ENCODE measurements around the gene PLD4.
"Not testable (repeated sequence)": the region's sequence is repeated elsewhere in the genome, so short reads cannot be mapped to it uniquely, and the experiment has no call there.

The PLD4 gene

GRCh38 chr14:104935026-104935650 is 10.5 kb downstream of the PLD4 start:
- intact Hi-C loops (cut with micrococcal nuclease): no loop called here
- peaks cover 70% of the 10 kb centered on the region for H3K27me3 Mint-ChIP-seq

GRCh38 chr14:104935955-104936354 is 11.3 kb downstream of the PLD4 start:
- H3K9me3 Mint-ChIP-seq: no peaks in the 10 kb centered on the region
- intact Hi-C loops (cut with micrococcal nuclease): no loop called here
- no peak overlapping the region for H3K27ac Mint-ChIP-seq
- peaks cover 71% of the 10 kb centered on the region for H3K27me3 Mint-ChIP-seq
- no peak overlapping the region for H3K4me3 Mint-ChIP-seq
- no peaks in the 10 kb centered on the region for H3K36me3 Mint-ChIP-seq (ENCODE audit: low read depth)
- peaks cover 10% of the 10 kb centered on the region for H3K4me1 Mint-ChIP-seq (ENCODE audit: low read depth)

More at GRCh38 chr14:104935026-104935650, 10.5 kb downstream of the PLD4 start:
- no peak overlapping the region for H3K4me3 Mint-ChIP-seq
- peaks cover 12% of the 10 kb centered on the region for H3K4me1 Mint-ChIP-seq (ENCODE audit: low read depth)
- no peaks in the 10 kb centered on the region for H3K36me3 Mint-ChIP-seq (ENCODE audit: low read depth)
- no peaks in the 10 kb centered on the region for H3K9me3 Mint-ChIP-seq
- no peak overlapping the region for H3K27ac Mint-ChIP-seq

GRCh38 chr14:104936361-104937155 is 11.9 kb downstream of the PLD4 start:
- intact Hi-C loops (cut with micrococcal nuclease): no loop called here
- Mint-ChIP-seq H3K4me1 (ENCODE audit: low read depth) (peaks cover 5% of the 10 kb centered on the region), H3K27me3 (peaks cover 70% of the 10 kb centered on the region), H3K27ac (no peak overlapping the region), H3K9me3 (no peaks in the 10 kb centered on the region), H3K4me3 (no peak overlapping the region), H3K36me3 (ENCODE audit: low read depth) (no peaks in the 10 kb centered on the region)

- H3K4me3 Mint-ChIP-seq: no peak overlapping the region
- no peaks in the 10 kb centered on the region for H3K36me3 Mint-ChIP-seq (ENCODE audit: low read depth)
- no peaks in the 10 kb centered on the region for H3K9me3 Mint-ChIP-seq
- H3K27me3 Mint-ChIP-seq: peaks cover 69% of the 10 kb centered on the region
- no peak overlapping the region for H3K27ac Mint-ChIP-seq
- intact Hi-C loops (cut with micrococcal nuclease): no loop called here
- H3K4me1 Mint-ChIP-seq (ENCODE audit: low read depth): peaks cover 5% of the 10 kb centered on the region
Measured at GRCh38 chr14:104937161-104937560, 12.5 kb downstream of the PLD4 start.

DNA sequence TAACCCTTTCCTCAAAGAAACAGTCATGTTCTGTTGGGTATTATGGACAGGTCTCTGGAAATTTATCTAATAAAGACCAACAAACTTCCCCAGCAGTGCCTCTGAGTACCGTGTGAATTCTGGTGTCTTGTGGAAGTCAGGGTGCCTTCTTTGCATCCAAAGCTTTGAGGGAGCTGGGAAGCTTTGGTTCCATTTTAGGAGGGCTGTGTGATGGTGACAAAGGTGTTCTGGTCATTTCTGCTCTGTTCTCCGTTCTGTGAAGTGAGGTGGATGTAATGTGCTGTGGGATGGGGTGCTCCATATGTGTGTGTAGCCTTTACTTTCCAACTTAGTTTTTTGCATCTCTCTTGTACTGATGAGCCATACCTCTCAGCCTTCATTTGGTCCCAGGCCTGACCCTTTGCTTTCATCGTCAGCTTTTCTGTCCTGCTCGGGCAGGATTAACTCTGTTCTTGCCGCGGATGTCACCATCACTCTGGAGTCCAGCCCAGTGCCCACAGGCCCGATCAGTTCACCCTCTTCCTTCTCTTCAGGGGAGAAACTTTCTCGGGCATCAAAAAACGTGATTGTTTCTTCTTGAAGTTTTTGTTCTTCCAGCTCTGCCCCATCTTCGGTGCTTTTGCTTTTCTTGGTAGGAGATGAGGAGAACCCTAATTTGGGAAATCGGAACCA is 13.2 kb downstream of the PLD4 start:
- H3K4me3 Mint-ChIP-seq: no peak overlapping the region
- peaks cover 4% of the 10 kb centered on the region for H3K4me1 Mint-ChIP-seq (ENCODE audit: low read depth)
- intact Hi-C loops (cut with micrococcal nuclease): no loop called here
- no peak overlapping the region for H3K27ac Mint-ChIP-seq
- H3K27me3 Mint-ChIP-seq: peaks cover 64% of the 10 kb centered on the region
- no peaks in the 10 kb centered on the region for H3K9me3 Mint-ChIP-seq
- H3K36me3 Mint-ChIP-seq (ENCODE audit: low read depth): no peaks in the 10 kb centered on the region

DNA sequence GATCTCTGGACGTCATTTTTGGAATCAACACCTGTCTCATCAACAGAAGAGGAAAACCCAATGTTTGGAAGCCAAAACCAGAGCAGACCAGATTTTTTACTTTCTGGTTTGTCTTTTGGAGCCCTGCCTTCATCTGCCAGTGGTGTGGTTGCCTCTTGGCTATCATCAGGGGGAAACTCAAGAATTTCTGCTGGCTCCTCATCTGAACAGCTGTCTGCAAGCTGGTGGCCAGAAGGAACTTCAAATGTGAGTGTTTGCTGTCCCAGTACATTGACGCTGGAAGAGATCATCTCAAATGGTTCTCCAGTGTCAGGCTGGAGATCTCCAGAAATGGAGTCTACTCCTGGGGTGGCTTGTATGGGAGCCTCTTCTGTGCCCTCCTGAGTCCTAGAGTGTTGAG is 13.8 kb downstream of the PLD4 start:
- Mint-ChIP-seq H3K36me3 (ENCODE audit: low read depth) (no peaks in the 10 kb centered on the region), H3K9me3 (no peaks in the 10 kb centered on the region), H3K4me1 (ENCODE audit: low read depth) (no peaks in the 10 kb centered on the region), H3K27ac (no peak overlapping the region), H3K4me3 (no peak overlapping the region), H3K27me3 (peaks cover 62% of the 10 kb centered on the region)
- intact Hi-C loops (cut with micrococcal nuclease): no loop called here

DNA sequence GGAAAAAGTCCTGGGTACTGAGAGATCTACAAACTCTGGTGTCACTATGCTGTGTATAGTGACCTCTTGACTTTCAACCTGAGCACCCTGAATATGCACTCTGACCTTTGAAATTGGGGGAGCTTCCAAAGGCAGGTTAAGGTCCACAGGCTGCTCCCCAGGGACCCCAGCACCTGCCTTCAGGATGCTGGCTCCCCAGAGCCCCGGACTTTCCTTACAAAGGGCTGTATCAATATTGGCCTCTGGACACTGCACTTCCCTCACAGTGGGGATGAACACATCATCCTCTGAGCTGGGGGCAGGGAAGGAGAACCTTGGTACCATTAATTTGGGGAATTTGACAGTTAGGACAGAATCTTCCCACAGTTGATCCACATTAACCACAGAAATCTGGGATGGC is 14.3 kb downstream of the PLD4 start:
- Mint-ChIP-seq H3K36me3 (ENCODE audit: low read depth) (no peaks in the 10 kb centered on the region), H3K4me1 (ENCODE audit: low read depth) (no peaks in the 10 kb centered on the region), H3K27me3 (peaks cover 62% of the 10 kb centered on the region), H3K27ac (no peak overlapping the region), H3K4me3 (no peak overlapping the region), H3K9me3 (no peaks in the 10 kb centered on the region)
- intact Hi-C loops (cut with micrococcal nuclease): no loop called here

- Mint-ChIP-seq H3K4me1 (ENCODE audit: low read depth) (no peaks in the 10 kb centered on the region), H3K27me3 (peaks cover 53% of the 10 kb centered on the region), H3K4me3 (no peak overlapping the region), H3K9me3 (no peaks in the 10 kb centered on the region), H3K36me3 (ENCODE audit: low read depth) (no peaks in the 10 kb centered on the region), H3K27ac (no peak overlapping the region)
- intact Hi-C loops (cut with micrococcal nuclease): no loop called here
Measured at GRCh38 chr14:104939666-104940410, 15.2 kb downstream of the PLD4 start.

DNA sequence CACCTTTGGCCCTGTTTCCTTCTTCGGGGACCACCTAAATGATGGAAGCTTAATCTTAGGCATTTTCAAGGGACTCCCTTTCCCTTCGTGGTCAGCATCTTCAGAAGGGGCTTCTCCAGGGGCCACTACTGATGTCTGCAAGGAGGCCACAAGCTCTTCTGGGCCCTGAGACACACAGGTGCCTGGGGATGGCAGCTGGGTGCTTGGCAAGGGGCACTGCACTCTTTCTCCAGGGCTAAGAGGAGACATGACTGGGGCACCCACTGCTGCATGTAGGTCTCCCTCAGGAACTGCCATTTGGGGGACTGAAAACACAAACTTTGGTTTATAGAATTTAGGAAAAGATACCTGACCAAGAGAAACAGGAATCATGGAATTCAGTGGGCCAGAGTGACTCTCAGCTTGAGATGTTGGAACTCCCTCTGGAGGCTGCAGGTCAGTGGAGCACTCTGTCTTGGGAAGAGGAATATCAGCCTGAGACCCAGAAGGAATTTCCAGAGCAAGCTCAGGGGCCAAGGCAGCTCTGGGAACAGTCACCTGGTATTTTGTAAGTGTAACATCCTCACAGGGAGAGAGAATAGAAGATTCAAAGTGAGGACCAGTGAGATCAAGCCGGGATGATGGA is 16.0 kb downstream of the PLD4 start:
- H3K4me3 Mint-ChIP-seq: no peak overlapping the region
- no peaks in the 10 kb centered on the region for H3K36me3 Mint-ChIP-seq (ENCODE audit: low read depth)
- intact Hi-C loops (cut with micrococcal nuclease): no loop called here
- H3K27ac Mint-ChIP-seq: no peak overlapping the region
- no peaks in the 10 kb centered on the region for H3K9me3 Mint-ChIP-seq
- no peaks in the 10 kb centered on the region for H3K4me1 Mint-ChIP-seq (ENCODE audit: low read depth)
- H3K27me3 Mint-ChIP-seq: peaks cover 46% of the 10 kb centered on the region

- Mint-ChIP-seq H3K27ac (no peak overlapping the region), H3K9me3 (no peaks in the 10 kb centered on the region), H3K27me3 (peaks cover 35% of the 10 kb centered on the region), H3K4me1 (ENCODE audit: low read depth) (no peaks in the 10 kb centered on the region), H3K4me3 (no peak overlapping the region), H3K36me3 (ENCODE audit: low read depth) (no peaks in the 10 kb centered on the region)
- intact Hi-C loops (cut with micrococcal nuclease): no loop called here
Measured at GRCh38 chr14:104941508-104942365, 17.1 kb downstream of the PLD4 start.

- intact Hi-C loops (cut with micrococcal nuclease): no loop called here
- no peak overlapping the region for H3K4me3 Mint-ChIP-seq
- H3K27me3 Mint-ChIP-seq: peaks cover 28% of the 10 kb centered on the region
- no peak overlapping the region for H3K27ac Mint-ChIP-seq
- no peaks in the 10 kb centered on the region for H3K9me3 Mint-ChIP-seq
- no peaks in the 10 kb centered on the region for H3K4me1 Mint-ChIP-seq (ENCODE audit: low read depth)
- no peaks in the 10 kb centered on the region for H3K36me3 Mint-ChIP-seq (ENCODE audit: low read depth)
Measured at GRCh38 chr14:104942586-104942985, 17.9 kb downstream of the PLD4 start.

- H3K4me1 Mint-ChIP-seq (ENCODE audit: low read depth); H3K36me3 Mint-ChIP-seq (ENCODE audit: low read depth); H3K4me3 Mint-ChIP-seq; H3K9me3 Mint-ChIP-seq; intact Hi-C loops (cut with micrococcal nuclease); H3K27ac Mint-ChIP-seq: not testable (repeated sequence)
- H3K27me3 Mint-ChIP-seq: peaks cover 20% of the 10 kb centered on the region
Measured at GRCh38 chr14:104943216-104944015, 18.7 kb downstream of the PLD4 start.

Data from dendritic cell treated with granulocyte-macrophage colony-stimulating factor and Interleukin-4, amounts not matched to agents 40 ng/mL and 50 ng/mL, for 4 days (primary cell).